GM12875 (cell line): ENCODE measurements around the gene ADRA1B.

ENCODE experiments used
- H3K4me3 ChIP-seq: one replicate; pipeline ENCODE4 v1.5.1; 2011; ENCODE audit warnings: low read depth, low read length, control low read depth
- CTCF ChIP-seq: IDR thresholded peaks from 2 replicates; pipeline ENCODE4 v1.5.1; 2011; ENCODE audit warnings: low read depth, mild to moderate bottlenecking, control low read depth, inconsistent platforms, low read length, moderate library complexity, borderline replicate concordance; ENCODE audit not compliant: insufficient read depth

Gene ADRA1B

GRCh38 chr5:159923008-159923407 lies 6.7 kb downstream of the ADRA1B start:
- no peak for TF ChIP-seq CTCF
- H3K4me3 ChIP-seq: no peak overlapping the region

- TF ChIP-seq CTCF: no peak
- H3K4me3 ChIP-seq: no peak overlapping the region
Observed at GRCh38 chr5:159928122-159928909, 12.0 kb downstream of the ADRA1B start.

GRCh38 chr5:159929176-159929575 lies 12.9 kb downstream of the ADRA1B start:
- no peak overlapping the region for H3K4me3 ChIP-seq
- TF ChIP-seq CTCF: no peak

- no peak overlapping the region for H3K4me3 ChIP-seq
- TF ChIP-seq CTCF: no peak
Observed at GRCh38 chr5:159933531-159934485, 17.5 kb downstream of the ADRA1B start.

- H3K4me3 ChIP-seq: no peak overlapping the region
- no peak for TF ChIP-seq CTCF
Observed at GRCh38 chr5:159935946-159936345, 19.7 kb downstream of the ADRA1B start.

- TF ChIP-seq CTCF: no peak
- H3K4me3 ChIP-seq: no peak overlapping the region
Observed at GRCh38 chr5:159936686-159937329, 20.5 kb downstream of the ADRA1B start.

GRCh38 chr5:159937580-159937979 lies 21.3 kb downstream of the ADRA1B start:
- no peak overlapping the region for H3K4me3 ChIP-seq
- no peak for TF ChIP-seq CTCF
